Left colon (tissue), 2 donors: ENCODE data around the gene PTP4A1. TPM values are rescaled to one million over a fixed set of nuclear protein-coding genes. Genes with fewer than 3 reads are reported as not detected.

Experiments used
- ATAC-seq: fragments of 200-7000 bp; cut with Tn5 transposase; one replicate; pipeline ENCODE4 v1.9.1; 2020; ENCODE audit warnings: mild to moderate bottlenecking, moderate library complexity
- DNase-seq, 2 donors: peaks; one replicate each; pipeline ENCODE4 v3.0.0-alpha.2; 2020
- intact Hi-C, 2 donors: fragments of 100-400 bp; cut with DNase I in 1 of 2; cut with micrococcal nuclease in 1 of 2; formaldehyde crosslinking; loops; one replicate each; pipeline versions ENCODE4 v1.11.2 to v1.14.0; 2022; cut with DNase I, micrococcal nuclease
- total RNA-seq, 2 donors: library from RNA; stranded (reverse); fragmentation: NEBNext Ultra II Directional; extraction: Animal tissue kit (Norgen Biotek cat#: 25700); gene quantifications; one replicate each; pipeline ENCODE4 v1.2.1, GENCODE V29; 2021
- donor health status: DM: no; HTN: no; CAD: no.
- donor health status: DM: yes; HTN: yes; CAD: no.

PTP4A1 gene
- total RNA-seq, 2 donors from 2014 or later, result 155 to 190 TPM

- no peak for DNase-seq
- intact Hi-C loops, result no loop called here
- no peak for ATAC-seq
These were observed 23.2 kb upstream of the PTP4A1 start for GRCh38 chr6:63549076-63549475.

GRCh38 chr6:63553208-63553607 lies 19.1 kb upstream of the PTP4A1 start:
- intact Hi-C loops, result no loop called here
- no peak for DNase-seq
- ATAC-seq, result peak; percentile 53

DNA sequence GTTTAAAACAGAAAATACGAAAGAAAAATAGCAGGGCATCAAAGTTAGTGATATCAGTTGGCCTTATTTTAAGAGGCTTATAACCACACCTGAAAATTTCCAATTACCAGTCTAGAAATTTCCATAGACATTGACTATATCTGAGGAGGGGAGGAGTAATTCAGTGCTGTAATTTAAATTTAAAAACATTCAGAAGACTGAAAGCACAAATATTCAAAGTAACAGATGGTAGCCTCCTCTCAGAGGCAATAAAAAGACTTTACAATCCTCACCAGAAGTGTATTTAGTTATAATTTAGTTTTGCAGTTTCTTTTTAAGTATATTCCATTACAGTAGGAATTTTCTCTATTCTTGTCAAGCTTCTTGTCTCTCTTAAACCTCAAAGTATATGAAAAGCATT lies 18.4 kb upstream of the PTP4A1 start:
- no peak for DNase-seq
- intact Hi-C loops, result no loop called here
- peak; percentile 39 for ATAC-seq

DNA sequence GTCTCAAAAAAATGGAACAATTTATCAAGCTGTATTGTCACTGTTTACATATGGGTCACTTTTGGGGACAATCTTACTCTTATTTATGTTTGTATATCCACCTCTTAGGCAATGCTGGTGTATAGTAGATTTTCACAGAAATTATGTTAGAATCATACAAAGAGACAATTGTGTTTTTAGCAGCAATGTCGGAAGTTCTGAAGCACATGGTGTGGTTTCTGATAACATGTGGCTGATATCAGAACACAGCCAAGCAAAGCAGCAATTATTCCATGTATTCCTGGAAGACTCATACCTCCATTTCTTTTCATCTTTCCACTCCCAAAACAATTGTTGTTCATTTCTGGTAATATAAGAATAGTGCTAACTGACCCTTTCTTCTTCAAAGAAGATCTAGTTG lies 17.5 kb upstream of the PTP4A1 start:
- ATAC-seq, result no peak
- intact Hi-C loops, result no loop called here

DNA sequence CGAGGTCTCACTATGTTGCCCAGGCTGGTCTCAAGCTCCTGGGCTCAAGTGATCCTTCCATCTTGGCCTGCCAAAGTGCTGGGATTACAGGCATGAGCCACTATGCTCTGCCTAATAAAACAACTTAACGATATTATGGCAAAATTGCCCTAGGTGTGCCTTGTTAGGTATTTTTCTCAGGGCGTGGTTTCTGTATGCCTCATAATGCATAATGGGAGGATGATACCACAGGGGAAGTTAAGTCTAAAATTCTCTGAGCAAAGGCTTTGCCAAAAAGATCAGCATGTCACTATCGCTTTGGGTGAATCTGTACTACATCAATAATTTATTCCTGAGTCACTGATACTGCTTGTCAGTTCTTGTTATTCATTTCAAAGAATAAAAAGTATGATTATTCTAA lies 15.9 kb upstream of the PTP4A1 start:
- ATAC-seq, result peak; percentile 81
- intact Hi-C loops, result no loop called here
- DNase-seq, result no peak

More for the DNA sequence above, 17.5 kb upstream of the PTP4A1 start:
- no peak for DNase-seq

- intact Hi-C loops, result no loop called here
- ATAC-seq (peak; percentile 45), DNase-seq (no peak)
These were observed 14.0 kb upstream of the PTP4A1 start for GRCh38 chr6:63558278-63558677.

GRCh38 chr6:63560801-63561287 lies 11.4 kb upstream of the PTP4A1 start:
- DNase-seq, result no peak
- no peak for ATAC-seq
- intact Hi-C loops, result no loop called here

- intact Hi-C loops, result no loop called here
- ATAC-seq (no peak), DNase-seq (no peak)
These were observed 11.0 kb upstream of the PTP4A1 start for GRCh38 chr6:63561288-63561687.

DNA sequence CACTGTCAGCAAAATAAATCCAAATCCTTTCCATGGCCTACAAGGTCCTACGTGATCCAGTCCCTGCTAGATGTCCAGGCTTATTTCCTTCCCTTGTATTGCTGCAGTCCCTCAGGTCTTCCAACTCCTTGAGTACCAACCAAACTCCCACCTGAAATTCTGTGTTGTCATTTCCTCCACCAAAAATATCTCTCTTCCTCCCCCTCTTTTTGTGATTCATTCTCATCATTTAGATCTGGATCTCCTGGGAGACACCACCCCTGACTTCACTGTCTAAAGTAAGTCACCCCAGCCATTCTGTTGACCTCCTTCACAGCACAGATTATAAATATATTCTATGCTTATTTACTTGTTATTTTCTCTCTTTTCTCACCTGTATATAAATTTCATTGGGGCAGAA lies 9.0 kb upstream of the PTP4A1 start:
- intact Hi-C loops, result no loop called here
- DNase-seq, result no peak
- ATAC-seq, result no peak

DNA sequence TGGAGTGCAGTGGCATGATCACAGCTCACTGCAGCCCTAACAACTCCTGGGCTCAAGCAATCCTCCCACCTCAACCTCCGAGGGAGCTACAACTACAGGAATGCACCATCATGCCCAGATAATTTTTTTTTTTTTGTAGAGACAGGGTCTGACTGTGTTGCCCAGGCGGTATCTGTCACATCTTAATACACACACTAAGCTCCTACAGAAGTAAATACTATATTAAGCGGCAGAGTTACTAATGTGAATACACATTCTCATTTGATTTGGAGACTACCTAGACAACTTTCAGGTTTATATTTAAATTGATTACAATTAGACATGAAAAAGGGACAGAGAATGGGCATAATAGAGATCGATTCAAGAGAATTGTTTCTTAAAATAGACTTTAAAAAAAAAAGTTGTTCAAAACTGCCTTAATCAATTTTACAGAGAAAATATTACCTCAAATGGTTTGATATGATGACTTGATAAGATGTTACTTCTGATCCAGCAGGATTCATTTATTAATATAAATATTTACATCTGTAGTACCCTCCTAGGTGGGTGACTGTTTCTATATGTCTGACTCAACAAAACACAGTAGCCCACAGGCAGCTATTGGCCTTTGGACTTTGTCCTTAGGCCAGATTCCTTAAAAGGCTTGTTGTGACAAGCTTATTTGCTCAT lies 7.1 kb upstream of the PTP4A1 start:
- intact Hi-C loops, result no loop called here
- no peak for DNase-seq

GRCh38 chr6:63565727-63566596 lies 6.3 kb upstream of the PTP4A1 start:
- DNase-seq (no peak), ATAC-seq (no peak)
- intact Hi-C loops, result no loop called here

More for the DNA sequence above, 7.1 kb upstream of the PTP4A1 start:
- ATAC-seq, result peak; percentile 82

DNA sequence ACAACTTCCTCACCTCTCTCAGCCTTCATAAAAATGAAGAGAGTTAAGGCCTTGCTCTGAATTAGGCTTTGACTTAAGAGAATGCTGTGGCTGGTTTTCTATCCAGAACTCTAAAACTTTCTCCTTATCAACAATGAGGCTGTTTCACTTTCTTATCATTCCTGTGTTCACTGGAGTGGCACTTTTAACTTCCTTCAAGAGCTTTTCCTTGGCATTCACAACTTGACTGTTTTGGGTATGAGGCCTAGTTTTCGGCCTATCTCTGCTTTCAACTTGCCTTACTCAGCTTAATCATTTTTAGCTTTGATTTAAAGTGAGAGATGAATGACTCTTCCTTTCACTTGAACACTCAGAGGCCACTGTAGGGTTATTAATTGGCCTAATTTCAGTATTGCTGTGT lies 4.3 kb upstream of the PTP4A1 start:
- ATAC-seq, result no peak
- intact Hi-C loops, result no loop called here
- no peak for DNase-seq

- ATAC-seq (peak; percentile 23), DNase-seq (peak; percentile 64 to 78)
- intact Hi-C loops, result loop anchor here in 1 of 2 donors (10.0 kb wide), 1 partner anchor 217 kb away; no protein-coding TSS in a partner anchor
These were observed 778 bp upstream of the PTP4A1 start for GRCh38 chr6:63571361-63572043.

GRCh38 chr6:63572747-63573075 lies 431 bp downstream of the PTP4A1 start:
- intact Hi-C loops, result loop anchor here in 1 of 2 donors (10.0 kb wide), 1 partner anchor 218 kb away; no protein-coding TSS in a partner anchor
- peak; percentile 1 for ATAC-seq
- DNase-seq, result no peak

DNA sequence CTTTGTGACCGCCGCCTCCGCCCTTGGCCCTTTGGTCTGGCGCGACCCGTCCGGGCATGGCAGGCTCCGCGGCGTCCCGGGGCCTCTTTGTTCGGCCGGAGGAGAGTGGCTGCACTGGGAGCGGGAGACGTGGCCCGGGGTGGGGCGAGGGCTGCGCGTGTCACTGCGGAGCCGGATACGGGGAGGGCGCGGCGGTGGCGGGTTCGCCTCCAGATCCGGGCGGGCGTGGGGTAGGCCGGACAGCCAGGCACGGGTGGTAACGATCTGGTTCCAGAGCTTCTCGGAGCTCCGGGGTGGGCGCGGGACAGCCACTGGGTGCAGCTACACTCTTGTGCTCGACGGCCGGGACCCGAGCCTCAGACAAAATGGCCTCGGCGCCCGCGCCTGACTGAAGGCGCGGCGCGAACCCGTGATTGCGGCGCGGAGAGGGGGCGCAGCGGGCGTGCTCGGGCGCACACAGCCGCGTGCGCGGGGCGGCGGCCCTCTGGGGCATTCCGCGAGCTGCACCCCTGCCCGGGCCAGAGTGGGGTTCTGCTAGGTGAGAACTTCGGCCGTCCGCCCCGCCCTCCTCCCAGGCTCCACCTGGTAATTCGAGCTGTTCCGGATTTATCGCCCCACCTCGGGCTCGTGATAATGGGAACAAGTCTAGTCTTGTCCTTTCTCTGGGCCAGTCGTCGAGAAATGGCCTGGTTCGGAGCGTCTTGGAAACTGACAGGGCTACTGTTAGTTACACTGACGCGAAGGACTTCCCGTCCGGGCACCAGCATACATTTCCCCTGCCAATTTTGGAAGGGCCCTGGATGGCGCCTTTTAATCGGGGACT lies 1.0 kb downstream of the PTP4A1 start:
- DNase-seq, result peak; percentile 94 to 95
- ATAC-seq, result peak; percentile 67
- intact Hi-C loops, result loop anchor here in 1 of 2 donors (10.0 kb wide), 1 partner anchor 218 kb away; no protein-coding TSS in a partner anchor

DNA sequence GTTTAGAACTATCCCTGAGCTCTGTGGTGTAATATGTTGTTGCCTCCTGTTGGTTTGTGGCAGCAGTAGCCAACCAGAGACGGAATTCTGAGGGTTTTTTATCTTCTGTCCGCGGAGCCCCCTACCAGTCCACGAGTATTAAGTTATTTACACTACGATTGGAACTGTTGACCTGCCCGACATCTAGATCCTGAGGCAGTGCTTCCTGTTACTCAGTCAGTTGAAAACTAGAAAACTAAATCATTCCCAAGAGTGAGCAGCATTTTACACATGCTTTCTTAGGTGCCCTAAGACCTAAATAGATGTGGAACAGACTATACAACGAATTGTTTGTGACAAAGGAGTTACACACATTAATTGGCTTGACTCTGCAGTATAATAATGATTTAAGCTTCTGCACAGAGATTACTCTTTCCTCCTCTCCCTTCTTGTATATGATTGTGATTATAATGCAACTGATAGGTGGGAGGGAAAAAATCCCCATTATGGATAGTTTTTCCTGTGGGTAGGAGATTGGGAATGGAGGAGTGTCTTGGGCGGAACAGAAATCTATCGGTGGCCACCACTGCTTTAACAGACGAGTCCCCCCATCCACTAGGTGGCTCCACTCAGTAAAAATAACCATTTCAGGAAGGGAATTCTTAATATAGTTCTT lies 1.7 kb downstream of the PTP4A1 start:
- intact Hi-C loops, result loop anchor here in 1 of 2 donors (10.0 kb wide), 1 partner anchor 219 kb away; no protein-coding TSS in a partner anchor
- ATAC-seq, result peak; percentile 21
- DNase-seq, result peak; percentile 42 to 59

GRCh38 chr6:63574554-63574900 lies 2.2 kb downstream of the PTP4A1 start:
- DNase-seq (no peak), ATAC-seq (no peak)
- intact Hi-C loops, result loop anchor here in 1 of 2 donors (10.0 kb wide), 1 partner anchor 220 kb away; no protein-coding TSS in a partner anchor
